Activated CD8-positive, alpha-beta memory T cell treated with anti-CD3 and anti-CD28 coated beads for 36 hours (primary cell): ENCODE results near the gene FZD1. TPM values are rescaled to one million over a fixed set of nuclear protein-coding genes. Genes with fewer than 3 reads are reported as not detected.

Experiments used
- CTCF ChIA-PET: fragments of 350-600 bp; sonication (Branson Sonifier 250); formaldehyde crosslinking; loops from one replicate; lab custom pipeline; 2021; ENCODE audit warnings: antibody characterized with exemption; lab: Charles Lee
- POLR2A ChIA-PET: fragments of 350-600 bp; sonication (Branson Sonifier 250); formaldehyde crosslinking; loops from one replicate; lab custom pipeline; 2021; ENCODE audit warnings: antibody characterized with exemption; lab: Charles Lee
- total RNA-seq, 2 experiments: library from RNA; stranded (reverse); gene quantifications; one replicate each; pipeline ENCODE4 v1.2.3, GENCODE V29; 2021

The FZD1 gene
- total RNA-seq, 2 experiments from 2014 or later = 0.08 to 0.13 TPM

- POLR2A ChIA-PET = no interaction called here
- CTCF ChIA-PET = no interaction called here
Observed at GRCh38 chr7:91263384-91264045, 718 bp upstream of the FZD1 start.

- ChIA-PET POLR2A (no interaction called here), CTCF (no interaction called here)
Observed at GRCh38 chr7:91264924-91265681, 870 bp downstream of the FZD1 start.

GRCh38 chr7:91265693-91266066 is 1.4 kb downstream of the FZD1 start:
- ChIA-PET CTCF (no interaction called here), POLR2A (no interaction called here)

- POLR2A ChIA-PET = no interaction called here
- CTCF ChIA-PET = no interaction called here
Observed at GRCh38 chr7:91266067-91266688, 1.9 kb downstream of the FZD1 start.

GRCh38 chr7:91266689-91267090 is 2.5 kb downstream of the FZD1 start:
- ChIA-PET CTCF (no interaction called here), POLR2A (no interaction called here)

- CTCF ChIA-PET = no interaction called here
- POLR2A ChIA-PET = no interaction called here
Observed at GRCh38 chr7:91267171-91267955, 3.1 kb downstream of the FZD1 start.

GRCh38 chr7:91270372-91270771 is 6.1 kb downstream of the FZD1 start:
- CTCF ChIA-PET = no interaction called here
- POLR2A ChIA-PET = no interaction called here

GRCh38 chr7:91276909-91277308 is 12.7 kb downstream of the FZD1 start:
- ChIA-PET POLR2A (no interaction called here), CTCF (no interaction called here)

- POLR2A ChIA-PET = no interaction called here
- CTCF ChIA-PET = interaction anchor here (0.8 kb wide), 1 partner anchor 1641 kb away, joined by 3 read pairs; no protein-coding TSS in a partner anchor
Observed at GRCh38 chr7:91280185-91280584, 16.0 kb downstream of the FZD1 start.

GRCh38 chr7:91280604-91281003 is 16.4 kb downstream of the FZD1 start:
- ChIA-PET CTCF (interaction anchor here (0.8 kb wide), 1 partner anchor 1641 kb away, joined by 3 read pairs; no protein-coding TSS in a partner anchor), POLR2A (no interaction called here)

GRCh38 chr7:91285696-91286355 is 21.6 kb downstream of the FZD1 start:
- ChIA-PET POLR2A (no interaction called here), CTCF (no interaction called here)

GRCh38 chr7:91286432-91286831 is 22.2 kb downstream of the FZD1 start:
- CTCF ChIA-PET = no interaction called here
- POLR2A ChIA-PET = no interaction called here

- CTCF ChIA-PET = no interaction called here
- POLR2A ChIA-PET = no interaction called here
Observed at GRCh38 chr7:91287371-91288084, 23.3 kb downstream of the FZD1 start.

GRCh38 chr7:91288208-91288824 is 24.1 kb downstream of the FZD1 start:
- POLR2A ChIA-PET = no interaction called here
- CTCF ChIA-PET = no interaction called here

GRCh38 chr7:91289633-91290254 is 25.5 kb downstream of the FZD1 start:
- ChIA-PET CTCF (no interaction called here), POLR2A (no interaction called here)

- ChIA-PET CTCF (no interaction called here), POLR2A (no interaction called here)
Observed at GRCh38 chr7:91291302-91291701, 27.1 kb downstream of the FZD1 start.

- ChIA-PET CTCF (no interaction called here), POLR2A (no interaction called here)
Observed at GRCh38 chr7:91291902-91292301, 27.7 kb downstream of the FZD1 start.

- ChIA-PET POLR2A (no interaction called here), CTCF (no interaction called here)
Observed at GRCh38 chr7:91292506-91292905, 28.3 kb downstream of the FZD1 start.
